ENCODE data around the gene MKRN2. TPM values are rescaled to one million over a fixed set of nuclear protein-coding genes. Genes with fewer than 3 reads are reported as not detected.

The MKRN2 gene
- total and polyA plus RNA-seq, 2 donors, result 26.4 to 30.0 TPM

- WGBS, result 92% methylated on average over 7 of the region's 7 CpGs
- H3K4me1 ChIP-seq (ENCODE audit: control insufficient read depth in 2 of 2, insufficient read depth in 2 of 2, low read length in 2 of 2), result no peaks in the 10 kb centered on the region
- H3K27ac ChIP-seq (ENCODE audit: low read depth in 1 of 2, low read length in 1 of 2), result no peak overlapping the region
- peaks cover 87 to 91% of the 10 kb centered on the region in 2 donors for H3K36me3 ChIP-seq (ENCODE audit: control insufficient read depth in 2 of 2, insufficient read depth in 2 of 2, low read length in 1 of 2)
- DNase-seq (ENCODE audit: low read depth in 6 of 9, low spot score in 9 of 9), result no peak
- no peaks in the 10 kb centered on the region for H3K9me3 ChIP-seq (ENCODE audit: control insufficient read depth in 2 of 2, insufficient read depth in 1 of 2, low read length in 1 of 2)
- no peaks in the 10 kb centered on the region for H3K27me3 ChIP-seq (ENCODE audit: control insufficient read depth in 2 of 2, insufficient read depth in 1 of 2, low read length in 1 of 2)
- H3K4me3 ChIP-seq (ENCODE audit: low read length in 2 of 2), result no peak overlapping the region
Observed at GRCh38 chr3:12588039-12589009, 31.4 kb downstream of the MKRN2 start.

- no peak overlapping the region for H3K27ac ChIP-seq (ENCODE audit: low read depth in 1 of 2, low read length in 1 of 2)
Observed at GRCh38 chr3:12590096-12590495, 33.2 kb downstream of the MKRN2 start.

GRCh38 chr3:12591456-12591855, 34.6 kb downstream of the MKRN2 start:
- Histone ChIP-seq H3K4me3 (ENCODE audit: low read length in 2 of 2) (no peak overlapping the region), H3K27me3 (ENCODE audit: control insufficient read depth in 2 of 2, insufficient read depth in 1 of 2, low read length in 1 of 2) (no peaks in the 10 kb centered on the region), H3K36me3 (ENCODE audit: control insufficient read depth in 2 of 2, insufficient read depth in 2 of 2, low read length in 1 of 2) (peaks cover 80 to 84% of the 10 kb centered on the region in 2 donors), H3K27ac (ENCODE audit: low read depth in 1 of 2, low read length in 1 of 2) (no peak overlapping the region), H3K9me3 (ENCODE audit: control insufficient read depth in 2 of 2, insufficient read depth in 1 of 2, low read length in 1 of 2) (no peaks in the 10 kb centered on the region), H3K4me1 (ENCODE audit: control insufficient read depth in 2 of 2, insufficient read depth in 2 of 2, low read length in 2 of 2) (no peaks in the 10 kb centered on the region)
- DNase-seq (ENCODE audit: low read depth in 6 of 9, low spot score in 9 of 9), result no peak
- WGBS, result 97% methylated on average over 6 of the region's 6 CpGs

More at GRCh38 chr3:12590096-12590495, 33.2 kb downstream of the MKRN2 start:
- WGBS, result 88% methylated on average over 2 of the region's 4 CpGs
- no peak for DNase-seq (ENCODE audit: low read depth in 6 of 9, low spot score in 9 of 9)
- Histone ChIP-seq H3K27me3 (ENCODE audit: control insufficient read depth in 2 of 2, insufficient read depth in 1 of 2, low read length in 1 of 2) (no peaks in the 10 kb centered on the region), H3K36me3 (ENCODE audit: control insufficient read depth in 2 of 2, insufficient read depth in 2 of 2, low read length in 1 of 2) (peaks cover 81 to 91% of the 10 kb centered on the region in 2 donors), H3K4me3 (ENCODE audit: low read length in 2 of 2) (no peak overlapping the region), H3K9me3 (ENCODE audit: control insufficient read depth in 2 of 2, insufficient read depth in 1 of 2, low read length in 1 of 2) (no peaks in the 10 kb centered on the region), H3K4me1 (ENCODE audit: control insufficient read depth in 2 of 2, insufficient read depth in 2 of 2, low read length in 2 of 2) (no peaks in the 10 kb centered on the region)

GRCh38 chr3:12591997-12592715, 35.3 kb downstream of the MKRN2 start:
- peaks cover 79 to 83% of the 10 kb centered on the region in 2 donors for H3K36me3 ChIP-seq (ENCODE audit: control insufficient read depth in 2 of 2, insufficient read depth in 2 of 2, low read length in 1 of 2)
- H3K4me3 ChIP-seq (ENCODE audit: low read length in 2 of 2), result no peak overlapping the region
- no peaks in the 10 kb centered on the region for H3K9me3 ChIP-seq (ENCODE audit: control insufficient read depth in 2 of 2, insufficient read depth in 1 of 2, low read length in 1 of 2)
- no peaks in the 10 kb centered on the region for H3K27me3 ChIP-seq (ENCODE audit: control insufficient read depth in 2 of 2, insufficient read depth in 1 of 2, low read length in 1 of 2)
- no peak overlapping the region for H3K27ac ChIP-seq (ENCODE audit: low read depth in 1 of 2, low read length in 1 of 2)
- WGBS, result 98% methylated on average over 4 of the region's 4 CpGs
- H3K4me1 ChIP-seq (ENCODE audit: control insufficient read depth in 2 of 2, insufficient read depth in 2 of 2, low read length in 2 of 2), result no peaks in the 10 kb centered on the region
- DNase-seq (ENCODE audit: low read depth in 6 of 9, low spot score in 9 of 9), result no peak

GRCh38 chr3:12593473-12593872, 36.6 kb downstream of the MKRN2 start:
- Histone ChIP-seq H3K27ac (ENCODE audit: low read depth in 1 of 2, low read length in 1 of 2) (no peak overlapping the region), H3K4me1 (ENCODE audit: control insufficient read depth in 2 of 2, insufficient read depth in 2 of 2, low read length in 2 of 2) (no peaks in the 10 kb centered on the region), H3K9me3 (ENCODE audit: control insufficient read depth in 2 of 2, insufficient read depth in 1 of 2, low read length in 1 of 2) (no peaks in the 10 kb centered on the region), H3K27me3 (ENCODE audit: control insufficient read depth in 2 of 2, insufficient read depth in 1 of 2, low read length in 1 of 2) (no peaks in the 10 kb centered on the region), H3K4me3 (ENCODE audit: low read length in 2 of 2) (no peak overlapping the region), H3K36me3 (ENCODE audit: control insufficient read depth in 2 of 2, insufficient read depth in 2 of 2, low read length in 1 of 2) (peaks cover 78 to 83% of the 10 kb centered on the region in 2 donors)
- no peak for DNase-seq (ENCODE audit: low read depth in 6 of 9, low spot score in 9 of 9)
- WGBS, result 98% methylated on average over 3 of the region's 3 CpGs

- no peak for DNase-seq (ENCODE audit: low read depth in 6 of 9, low spot score in 9 of 9)
- no peak overlapping the region for H3K27ac ChIP-seq (ENCODE audit: low read depth in 1 of 2, low read length in 1 of 2)
- no peaks in the 10 kb centered on the region for H3K4me1 ChIP-seq (ENCODE audit: control insufficient read depth in 2 of 2, insufficient read depth in 2 of 2, low read length in 2 of 2)
- H3K27me3 ChIP-seq (ENCODE audit: control insufficient read depth in 2 of 2, insufficient read depth in 1 of 2, low read length in 1 of 2), result no peaks in the 10 kb centered on the region
- no peak overlapping the region for H3K4me3 ChIP-seq (ENCODE audit: low read length in 2 of 2)
- peaks cover 60 to 84% of the 10 kb centered on the region in 2 donors for H3K36me3 ChIP-seq (ENCODE audit: control insufficient read depth in 2 of 2, insufficient read depth in 2 of 2, low read length in 1 of 2)
- H3K9me3 ChIP-seq (ENCODE audit: control insufficient read depth in 2 of 2, insufficient read depth in 1 of 2, low read length in 1 of 2), result no peaks in the 10 kb centered on the region
Observed at GRCh38 chr3:12598890-12599289, 42.0 kb downstream of the MKRN2 start.

GRCh38 chr3:12601072-12601471, 44.2 kb downstream of the MKRN2 start:
- Histone ChIP-seq H3K27me3 (ENCODE audit: control insufficient read depth in 2 of 2, insufficient read depth in 1 of 2, low read length in 1 of 2) (no peaks in the 10 kb centered on the region), H3K36me3 (ENCODE audit: control insufficient read depth in 2 of 2, insufficient read depth in 2 of 2, low read length in 1 of 2) (peaks cover 48 to 85% of the 10 kb centered on the region in 2 donors), H3K4me1 (ENCODE audit: control insufficient read depth in 2 of 2, insufficient read depth in 2 of 2, low read length in 2 of 2) (no peaks in the 10 kb centered on the region), H3K27ac (ENCODE audit: low read depth in 1 of 2, low read length in 1 of 2) (no peak overlapping the region), H3K9me3 (ENCODE audit: control insufficient read depth in 2 of 2, insufficient read depth in 1 of 2, low read length in 1 of 2) (no peaks in the 10 kb centered on the region), H3K4me3 (ENCODE audit: low read length in 2 of 2) (no peak overlapping the region)
- WGBS, result 100% methylated on average over 1 of the region's 1 CpG
- DNase-seq (ENCODE audit: low read depth in 6 of 9, low spot score in 9 of 9), result no peak

- Histone ChIP-seq H3K4me1 (ENCODE audit: control insufficient read depth in 2 of 2, insufficient read depth in 2 of 2, low read length in 2 of 2) (no peaks in the 10 kb centered on the region), H3K9me3 (ENCODE audit: control insufficient read depth in 2 of 2, insufficient read depth in 1 of 2, low read length in 1 of 2) (no peaks in the 10 kb centered on the region), H3K4me3 (ENCODE audit: low read length in 2 of 2) (no peak overlapping the region), H3K36me3 (ENCODE audit: control insufficient read depth in 2 of 2, insufficient read depth in 2 of 2, low read length in 1 of 2) (peaks cover 42 to 79% of the 10 kb centered on the region in 2 donors), H3K27ac (ENCODE audit: low read depth in 1 of 2, low read length in 1 of 2) (no peak overlapping the region), H3K27me3 (ENCODE audit: control insufficient read depth in 2 of 2, insufficient read depth in 1 of 2, low read length in 1 of 2) (no peaks in the 10 kb centered on the region)
- WGBS, result over 99% methylated on average over 2 of the region's 2 CpGs
- DNase-seq (ENCODE audit: low read depth in 6 of 9, low spot score in 9 of 9), result no peak
Observed at GRCh38 chr3:12603969-12604368, 47.1 kb downstream of the MKRN2 start.

- H3K36me3 ChIP-seq (ENCODE audit: control insufficient read depth in 2 of 2, insufficient read depth in 2 of 2, low read length in 1 of 2), result peaks cover 23 to 65% of the 10 kb centered on the region in 2 donors
- no peak overlapping the region for H3K4me3 ChIP-seq (ENCODE audit: low read length in 2 of 2)
- peaks cover under 1 to 5% of the 10 kb centered on the region in 2 donors for H3K4me1 ChIP-seq (ENCODE audit: control insufficient read depth in 2 of 2, insufficient read depth in 2 of 2, low read length in 2 of 2)
- WGBS, result 99% methylated on average over 1 of the region's 1 CpG
- DNase-seq (ENCODE audit: low read depth in 6 of 9, low spot score in 9 of 9), result no peak
- H3K27me3 ChIP-seq (ENCODE audit: control insufficient read depth in 2 of 2, insufficient read depth in 1 of 2, low read length in 1 of 2), result no peaks in the 10 kb centered on the region
- no peak overlapping the region for H3K27ac ChIP-seq (ENCODE audit: low read depth in 1 of 2, low read length in 1 of 2)
- no peaks in the 10 kb centered on the region for H3K9me3 ChIP-seq (ENCODE audit: control insufficient read depth in 2 of 2, insufficient read depth in 1 of 2, low read length in 1 of 2)
Observed at GRCh38 chr3:12608376-12608775, 51.5 kb downstream of the MKRN2 start.

All from thymus (tissue), 11 donors.